HG03432 (cell line): Measurements from ENCODE around the gene HES5.

Experiments used
- ATAC-seq: cut with Tn5 transposase; IDR thresholded peaks from one replicate; pipeline ENCODE4 v1.9.1; 2021; ENCODE audit warnings: mild to moderate bottlenecking, moderate library complexity; ENCODE audit not compliant: unreplicated experiment

Gene HES5

GRCh38 chr1:2547210-2548067 is 17.4 kb upstream of the HES5 start:
- ATAC-seq = peak; percentile 2

- peak; percentile 30 for ATAC-seq
Observed at GRCh38 chr1:2546515-2547209, 16.6 kb upstream of the HES5 start.

GRCh38 chr1:2545754-2546514 is 15.9 kb upstream of the HES5 start:
- peak; percentile 36 for ATAC-seq

- no peak for ATAC-seq
Observed at GRCh38 chr1:2544875-2545640, 15.0 kb upstream of the HES5 start.

- no peak for ATAC-seq
Observed at GRCh38 chr1:2544093-2544874, 14.2 kb upstream of the HES5 start.

- ATAC-seq = no peak
Observed at GRCh38 chr1:2543543-2544092, 13.6 kb upstream of the HES5 start.

GRCh38 chr1:2542246-2542915 is 12.3 kb upstream of the HES5 start:
- no peak for ATAC-seq

- no peak for ATAC-seq
Observed at GRCh38 chr1:2541619-2542245, 11.7 kb upstream of the HES5 start.

- no peak for ATAC-seq
Observed at GRCh38 chr1:2540816-2541492, 10.9 kb upstream of the HES5 start.

GRCh38 chr1:2539312-2539907 is 9.3 kb upstream of the HES5 start:
- ATAC-seq = no peak

GRCh38 chr1:2538872-2539271 is 8.8 kb upstream of the HES5 start:
- no peak for ATAC-seq

- no peak for ATAC-seq
Observed at GRCh38 chr1:2538376-2538775, 8.3 kb upstream of the HES5 start.

GRCh38 chr1:2537784-2538115 is 7.7 kb upstream of the HES5 start:
- ATAC-seq = no peak

GRCh38 chr1:2535981-2536380 is 5.9 kb upstream of the HES5 start:
- ATAC-seq = no peak

GRCh38 chr1:2535455-2535854 is 5.4 kb upstream of the HES5 start:
- no peak for ATAC-seq

- no peak for ATAC-seq
Observed at GRCh38 chr1:2534687-2535441, 4.8 kb upstream of the HES5 start.

GRCh38 chr1:2534315-2534686 is 4.2 kb upstream of the HES5 start:
- ATAC-seq = no peak
